ENCODE data around the gene EIF4G1. TPM values are rescaled to one million over a fixed set of nuclear protein-coding genes. Genes with fewer than 3 reads are reported as not detected.

Gene EIF4G1
- total RNA-seq, 1 experiment from 2014 or later = 496 TPM

DNA sequence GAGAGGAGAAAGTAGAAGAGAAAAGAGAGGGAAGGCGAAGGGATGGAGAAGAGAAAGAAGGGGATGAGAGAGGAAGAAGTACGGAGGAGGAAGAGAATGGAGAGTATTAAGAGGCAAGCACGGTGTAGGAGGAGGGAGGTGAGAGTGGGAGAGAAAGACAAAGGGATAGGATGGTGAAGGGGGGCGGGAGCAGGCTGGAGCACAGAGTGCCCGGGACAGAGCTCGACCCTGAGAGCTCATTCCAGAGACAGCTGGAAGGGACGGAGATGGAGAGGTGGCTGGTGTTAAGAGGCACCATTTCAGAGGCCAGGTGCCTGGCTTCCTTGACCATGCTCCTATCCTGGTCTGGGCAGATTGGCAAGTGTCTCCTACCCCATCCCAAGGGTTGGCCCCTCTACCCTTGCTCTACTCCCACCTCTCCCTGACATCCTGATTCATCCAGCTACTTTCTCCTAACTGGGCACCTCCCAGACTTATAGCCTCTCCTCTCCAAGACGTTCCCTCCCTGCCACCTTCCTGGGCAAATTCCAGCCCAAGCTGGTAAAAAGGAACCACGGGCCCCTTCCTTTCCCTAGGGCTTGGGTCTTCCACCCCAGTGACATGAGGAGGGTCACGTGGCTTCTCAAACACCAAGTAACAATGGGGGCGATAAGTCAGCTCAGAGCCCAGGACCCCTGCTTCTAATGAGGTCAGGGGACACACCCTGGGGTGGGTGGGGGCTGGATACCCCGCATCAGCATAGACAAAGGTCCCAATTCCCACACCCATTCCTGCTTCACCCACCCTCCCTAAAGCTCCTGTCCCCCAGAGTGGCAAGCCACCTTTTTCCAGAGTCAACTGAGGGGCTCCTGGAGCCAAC is 45.9 kb downstream of the EIF4G1 start (continued):
- no peak for TF ChIP-seq SRF (IDR thresholded peaks at IDR 0.05; ENCODE audit: low read depth)
- no peak for TF ChIP-seq ZNF274 (IDR thresholded peaks at IDR 0.05; ENCODE audit: low read depth, low read length)
- no peak for TF ChIP-seq EZH2phosphoT487 (IDR thresholded peaks at IDR 0.05; ENCODE audit: borderline replicate concordance)
- TF ChIP-seq, protein P1, sequence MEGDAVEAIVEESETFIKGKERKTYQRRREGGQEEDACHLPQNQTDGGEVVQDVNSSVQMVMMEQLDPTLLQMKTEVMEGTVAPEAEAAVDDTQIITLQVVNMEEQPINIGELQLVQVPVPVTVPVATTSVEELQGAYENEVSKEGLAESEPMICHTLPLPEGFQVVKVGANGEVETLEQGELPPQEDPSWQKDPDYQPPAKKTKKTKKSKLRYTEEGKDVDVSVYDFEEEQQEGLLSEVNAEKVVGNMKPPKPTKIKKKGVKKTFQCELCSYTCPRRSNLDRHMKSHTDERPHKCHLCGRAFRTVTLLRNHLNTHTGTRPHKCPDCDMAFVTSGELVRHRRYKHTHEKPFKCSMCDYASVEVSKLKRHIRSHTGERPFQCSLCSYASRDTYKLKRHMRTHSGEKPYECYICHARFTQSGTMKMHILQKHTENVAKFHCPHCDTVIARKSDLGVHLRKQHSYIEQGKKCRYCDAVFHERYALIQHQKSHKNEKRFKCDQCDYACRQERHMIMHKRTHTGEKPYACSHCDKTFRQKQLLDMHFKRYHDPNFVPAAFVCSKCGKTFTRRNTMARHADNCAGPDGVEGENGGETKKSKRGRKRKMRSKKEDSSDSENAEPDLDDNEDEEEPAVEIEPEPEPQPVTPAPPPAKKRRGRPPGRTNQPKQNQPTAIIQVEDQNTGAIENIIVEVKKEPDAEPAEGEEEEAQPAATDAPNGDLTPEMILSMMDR (IDR thresholded peaks at IDR 0.05 in 2 of 3, conservative IDR thresholded peaks at IDR 0.05 in 1 of 3; ENCODE audit: borderline replicate concordance in 1 of 3, insufficient read depth in 1 of 3, low read depth in 2 of 3, low read length in 2 of 3) = no peak
- TF ChIP-seq, protein P2, sequence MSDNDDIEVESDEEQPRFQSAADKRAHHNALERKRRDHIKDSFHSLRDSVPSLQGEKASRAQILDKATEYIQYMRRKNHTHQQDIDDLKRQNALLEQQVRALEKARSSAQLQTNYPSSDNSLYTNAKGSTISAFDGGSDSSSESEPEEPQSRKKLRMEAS (IDR thresholded peaks at IDR 0.05) = no peak

- H3K27ac ChIP-seq (ENCODE audit: low read depth, low read length) = peak overlapping the region; percentile 96
- POLR2A ChIA-PET = interaction anchor here (0.9 to 1.9 kb wide), 2 partner anchors 15 to 153 kb away, joined by 3 to 5 read pairs; no protein-coding TSS in a partner anchor
- BruUV-seq (replicated peaks) = TSS peak; percentile 46
- TF ChIP-seq FOSL1 (IDR thresholded peaks at IDR 0.05; ENCODE audit: low read depth) = no peak
- no peak for TF ChIP-seq YY1 (IDR thresholded peaks at IDR 0.05; ENCODE audit: extremely low read depth, insufficient replicate concordance, low read depth, low read length)
- no peak for TF ChIP-seq EGR1 (IDR thresholded peaks at IDR 0.05; ENCODE audit: low read depth)
- TF ChIP-seq POLR2AphosphoS5 (IDR thresholded peaks at IDR 0.05; ENCODE audit: low read depth, low read length) = no peak
- TF ChIP-seq POLR2A (IDR thresholded peaks at IDR 0.05; ENCODE audit: borderline replicate concordance, extremely low read depth, insufficient read depth, insufficient read length) = no peak
- TF ChIP-seq, protein P2 (IDR thresholded peaks at IDR 0.05) = no peak
- no peak for TF ChIP-seq ATF3 (IDR thresholded peaks at IDR 0.05)
- TF ChIP-seq, protein P3, sequence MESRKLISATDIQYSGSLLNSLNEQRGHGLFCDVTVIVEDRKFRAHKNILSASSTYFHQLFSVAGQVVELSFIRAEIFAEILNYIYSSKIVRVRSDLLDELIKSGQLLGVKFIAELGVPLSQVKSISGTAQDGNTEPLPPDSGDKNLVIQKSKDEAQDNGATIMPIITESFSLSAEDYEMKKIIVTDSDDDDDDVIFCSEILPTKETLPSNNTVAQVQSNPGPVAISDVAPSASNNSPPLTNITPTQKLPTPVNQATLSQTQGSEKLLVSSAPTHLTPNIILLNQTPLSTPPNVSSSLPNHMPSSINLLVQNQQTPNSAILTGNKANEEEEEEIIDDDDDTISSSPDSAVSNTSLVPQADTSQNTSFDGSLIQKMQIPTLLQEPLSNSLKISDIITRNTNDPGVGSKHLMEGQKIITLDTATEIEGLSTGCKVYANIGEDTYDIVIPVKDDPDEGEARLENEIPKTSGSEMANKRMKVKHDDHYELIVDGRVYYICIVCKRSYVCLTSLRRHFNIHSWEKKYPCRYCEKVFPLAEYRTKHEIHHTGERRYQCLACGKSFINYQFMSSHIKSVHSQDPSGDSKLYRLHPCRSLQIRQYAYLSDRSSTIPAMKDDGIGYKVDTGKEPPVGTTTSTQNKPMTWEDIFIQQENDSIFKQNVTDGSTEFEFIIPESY (IDR thresholded peaks at IDR 0.05; ENCODE audit: extremely low read depth, insufficient replicate concordance, low read length) = no peak
- TF ChIP-seq ZNF274 (IDR thresholded peaks at IDR 0.05; ENCODE audit: low read depth, low read length) = no peak
- no peak for TF ChIP-seq JUND (IDR thresholded peaks at IDR 0.05)
- TF ChIP-seq, protein P1 (IDR thresholded peaks at IDR 0.05 in 2 of 3, conservative IDR thresholded peaks at IDR 0.05 in 1 of 3; ENCODE audit: borderline replicate concordance in 1 of 3, insufficient read depth in 1 of 3, low read depth in 2 of 3, low read length in 2 of 3) = no peak
- TF ChIP-seq SIN3A (IDR thresholded peaks at IDR 0.05; ENCODE audit: low read depth) = no peak
These were observed 46.6 kb downstream of the EIF4G1 start for GRCh38 chr3:184360929-184361531.

More at GRCh38 chr3:184360929-184361531, 46.6 kb downstream of the EIF4G1 start:
- RAD21 ChIA-PET (ENCODE audit: low non-redundant PET in 1 of 2, low total read pairs in 2 of 2, uncharacterized antibody in 2 of 2, unreplicated experiment in 2 of 2) = no interaction called here
- no peaks in the 10 kb centered on the region for H3K27me3 ChIP-seq (ENCODE audit: insufficient read depth, low read length)
- intact Hi-C loops (cut with micrococcal nuclease) = no loop called here
- H2AFZ ChIP-seq (ENCODE audit: low read depth, low read length, poor library complexity, severe bottlenecking) = no peak overlapping the region
- peaks cover 9 to 25% of the 10 kb centered on the region in 2 experiments for H3K4me1 ChIP-seq (ENCODE audit: control insufficient read depth in 1 of 2, insufficient read depth in 2 of 2, low read length in 2 of 2)
- H3K9me2 ChIP-seq (ENCODE audit: insufficient read depth) = no peaks in the 10 kb centered on the region
- peak overlapping the region; percentile 95 to 96 for H3K4me3 ChIP-seq (replicated peaks in 1 of 2; ENCODE audit: low read depth in 1 of 2, low read length in 2 of 2)
- no peak for ATAC-seq
- H3K9me3 ChIP-seq (ENCODE audit: control insufficient read depth in 1 of 2, insufficient read depth in 1 of 2, low read depth in 1 of 2, low read length in 2 of 2) = no peaks in the 10 kb centered on the region
- H4K20me1 ChIP-seq (ENCODE audit: insufficient read depth) = no peaks in the 10 kb centered on the region
- CTCF ChIA-PET = interaction anchor here (0.6 to 1.4 kb wide), 3 partner anchors 10 to 891 kb away, joined by 3 read pairs; no protein-coding TSS in a partner anchor
- no peak for DNase-seq (ENCODE audit: low read depth, low spot score)
- peaks cover 17 to 18% of the 10 kb centered on the region in 2 experiments; a peak in 3 of 4 replicates for H3K36me3 ChIP-seq (ENCODE audit: control insufficient read depth in 1 of 2, insufficient read depth in 2 of 2, low read length in 2 of 2)
- peak overlapping the region; percentile 99 for H3K4me2 ChIP-seq (ENCODE audit: low read length)
- peak overlapping the region; percentile 99 for H3K9ac ChIP-seq (ENCODE audit: low read length)
- peaks cover 39% of the 10 kb centered on the region for H3K79me2 ChIP-seq (ENCODE audit: insufficient read depth, low read length)

All from HCT116 (cell line).